HG02571 (cell line): ENCODE data around the gene FARSB.
"Not testable (repeated sequence)": the region's sequence is repeated elsewhere in the genome, so short reads cannot be mapped to it uniquely, and the experiment has no call there.

Experiments
- ATAC-seq: cut with Tn5 transposase; IDR thresholded peaks from one replicate; pipeline ENCODE4 v1.9.1; 2021; ENCODE audit warnings: mild to moderate bottlenecking, moderate library complexity; ENCODE audit not compliant: unreplicated experiment

The FARSB gene

DNA sequence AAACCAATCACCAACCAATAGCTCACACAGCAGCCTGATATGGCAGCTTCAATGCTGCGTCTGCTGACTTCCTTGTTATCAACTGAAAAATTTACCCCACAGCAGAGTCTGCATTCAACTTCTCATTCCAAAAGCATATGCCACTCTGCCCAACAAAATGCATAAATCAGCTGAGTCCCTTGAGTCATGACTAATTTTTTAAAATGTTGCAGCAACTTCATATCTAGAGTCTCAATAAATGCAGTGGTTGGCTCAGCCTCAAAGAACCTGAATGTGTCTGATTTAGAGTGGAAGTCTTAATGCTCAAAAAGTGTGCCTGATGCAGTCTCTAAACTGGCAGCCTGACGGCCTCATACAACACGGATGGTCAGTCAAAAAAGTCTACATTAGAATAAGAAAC is 46.5 kb downstream of the FARSB start:
- ATAC-seq = no peak

DNA sequence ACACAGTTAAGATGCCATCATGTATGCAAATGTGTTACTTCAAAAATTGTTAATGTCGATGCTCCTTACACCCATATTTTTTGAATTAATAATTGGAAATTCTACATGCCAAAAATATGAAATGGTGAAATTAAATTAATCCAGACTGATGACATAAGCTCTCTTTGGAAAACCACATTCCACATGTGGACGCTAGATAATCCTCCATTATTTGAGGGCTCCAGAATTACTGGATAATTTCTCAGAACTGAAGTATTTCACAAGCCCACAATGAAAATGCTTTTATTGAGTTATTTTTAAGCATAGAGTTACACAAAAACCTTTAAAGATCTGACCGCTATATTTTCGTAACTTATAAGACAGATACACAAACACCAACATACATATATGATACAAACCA is 47.8 kb downstream of the FARSB start:
- ATAC-seq = no peak

DNA sequence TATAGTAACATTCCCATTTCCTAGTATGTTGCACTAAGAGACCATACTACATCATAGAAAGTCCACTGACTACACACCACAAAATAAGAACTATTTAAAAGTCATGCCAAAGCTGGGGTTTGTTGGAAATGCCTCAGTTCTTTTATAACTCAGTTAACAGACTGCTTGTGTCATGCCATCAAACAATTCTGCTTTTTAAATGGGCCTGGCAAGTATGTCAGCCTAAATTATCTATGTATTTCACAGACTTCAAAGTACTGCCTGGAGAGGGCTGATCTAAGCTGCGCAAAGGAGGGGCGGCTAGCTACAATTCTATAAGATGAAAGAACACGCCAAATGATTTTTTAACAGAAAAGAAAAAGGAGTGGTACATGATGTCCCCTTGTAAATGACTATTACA is 49.6 kb downstream of the FARSB start:
- ATAC-seq = no peak

DNA sequence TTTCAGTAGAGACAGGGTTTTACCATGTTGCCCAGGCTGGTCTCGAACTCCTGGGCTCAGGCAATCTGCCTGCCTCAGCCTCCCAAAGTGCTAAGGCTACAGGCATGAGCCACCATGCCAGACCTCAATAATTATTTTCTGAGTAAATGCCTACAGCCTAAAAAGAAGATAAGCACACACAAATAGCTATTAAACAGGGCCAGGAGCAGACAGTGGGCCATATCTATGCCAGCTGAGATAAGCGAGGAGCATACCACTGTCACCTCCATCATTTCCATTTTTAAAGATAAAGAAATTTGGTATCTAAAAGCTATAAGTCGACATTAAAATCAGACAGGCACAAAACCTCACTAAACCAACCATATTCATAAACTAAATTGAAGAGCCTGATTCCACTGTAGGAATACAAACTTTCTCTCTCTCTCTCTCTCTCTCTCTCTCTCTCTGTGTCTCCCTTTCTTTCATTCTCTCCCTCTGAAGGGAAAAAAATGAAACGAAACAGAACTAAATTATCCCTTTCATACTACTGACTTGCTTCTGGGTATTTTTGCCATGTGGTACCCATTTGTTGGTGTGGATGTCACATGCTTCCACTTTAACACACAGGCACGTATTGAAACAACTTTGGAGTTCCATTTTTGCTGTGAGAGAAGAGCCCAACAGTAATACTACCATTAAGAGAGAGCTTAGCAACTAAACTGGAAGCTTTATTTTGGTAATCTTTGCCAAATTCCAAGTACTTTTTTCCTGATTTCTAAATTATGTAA is 51.0 kb downstream of the FARSB start:
- no peak for ATAC-seq

DNA sequence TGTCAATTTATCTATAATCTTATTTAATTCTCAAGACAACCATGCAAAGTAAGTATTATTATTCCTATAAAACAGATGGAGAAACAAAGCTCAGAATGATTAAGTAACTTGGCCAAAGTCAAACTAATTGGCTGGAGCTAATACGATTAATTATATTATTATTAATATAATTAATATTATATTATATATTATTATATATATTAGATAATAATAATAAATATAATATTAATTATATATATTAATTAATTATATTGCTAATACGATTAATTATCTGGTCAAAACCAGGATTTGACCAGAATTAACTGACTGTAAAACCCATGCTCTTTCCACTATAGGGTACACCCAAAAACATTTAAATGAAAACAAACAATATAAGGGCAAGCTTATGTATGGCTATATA is 52.4 kb downstream of the FARSB start:
- no peak for ATAC-seq

DNA sequence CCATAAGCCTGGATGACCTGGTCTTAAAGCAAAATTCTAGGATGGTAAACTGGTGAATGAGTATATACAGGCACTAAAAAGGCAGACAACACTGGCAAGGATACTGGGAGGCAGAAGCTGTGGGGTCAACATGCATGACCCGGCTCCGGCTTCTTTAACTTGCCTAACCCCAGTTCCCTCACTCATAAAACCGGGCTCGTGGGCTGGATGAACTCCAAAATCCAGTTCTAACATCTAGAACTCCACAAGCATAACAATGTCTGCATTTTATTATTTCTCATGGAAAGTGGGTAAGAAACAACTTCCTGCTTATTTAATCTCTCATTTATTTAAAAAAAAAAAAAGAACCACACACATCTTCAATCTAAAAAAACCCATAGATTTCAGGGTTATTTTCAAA is 57.3 kb downstream of the FARSB start:
- no peak for ATAC-seq

DNA sequence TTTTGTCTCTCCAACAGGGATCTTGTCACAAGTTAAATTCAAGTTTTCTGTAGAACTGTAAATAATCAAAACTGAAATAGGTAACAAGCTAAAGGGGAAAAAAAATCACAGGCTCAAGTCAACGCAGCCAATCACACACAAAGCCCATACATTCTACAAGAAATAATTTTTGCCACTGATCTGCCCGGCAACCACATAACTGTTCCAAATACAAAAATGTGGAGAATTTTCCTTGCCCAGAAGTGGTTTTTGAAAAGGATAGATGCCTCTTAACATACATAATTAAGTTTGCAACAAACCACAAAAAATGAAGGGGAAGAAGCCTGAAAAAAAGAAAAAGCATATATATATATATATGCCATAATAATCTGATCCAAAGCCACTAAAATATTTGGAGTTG is 60.3 kb downstream of the FARSB start:
- no peak for ATAC-seq

DNA sequence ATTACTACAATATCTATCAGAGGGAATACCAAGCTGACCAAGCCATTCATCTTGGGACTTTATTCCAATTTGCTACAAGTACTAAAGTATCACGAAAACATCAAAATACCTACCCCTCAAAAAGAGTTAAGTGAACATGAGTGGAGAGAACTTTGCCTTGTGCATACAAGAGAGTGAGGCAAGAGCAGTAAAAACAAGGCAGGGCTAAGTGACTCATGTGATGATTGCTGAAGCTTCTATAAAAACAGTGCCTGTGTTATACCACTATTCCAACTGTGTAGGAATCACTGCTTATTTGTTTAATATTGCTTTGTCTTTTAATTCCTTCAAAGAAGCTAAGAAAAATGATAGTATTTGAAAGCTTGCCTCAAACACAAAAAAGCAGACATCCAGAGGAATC is 61.2 kb downstream of the FARSB start:
- ATAC-seq = no peak

DNA sequence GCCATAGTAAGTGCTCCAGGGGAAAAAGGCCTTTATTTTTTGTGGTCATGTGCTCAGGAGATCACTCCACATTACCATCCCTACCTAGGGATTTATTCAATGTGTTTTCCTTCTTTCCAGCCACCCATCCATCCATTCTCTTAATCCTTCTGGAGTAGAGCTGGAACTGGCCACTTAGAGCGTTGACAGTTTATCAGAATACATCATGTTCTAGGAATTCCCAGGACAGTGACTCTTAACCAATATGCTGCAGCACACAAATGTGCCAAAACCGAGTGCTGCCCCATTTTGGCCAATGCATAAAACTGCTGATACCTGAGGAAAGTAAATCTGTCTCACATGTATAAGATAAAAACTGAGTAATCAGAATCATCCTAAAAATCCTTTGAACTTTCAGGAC is 63.7 kb downstream of the FARSB start:
- ATAC-seq = no peak

DNA sequence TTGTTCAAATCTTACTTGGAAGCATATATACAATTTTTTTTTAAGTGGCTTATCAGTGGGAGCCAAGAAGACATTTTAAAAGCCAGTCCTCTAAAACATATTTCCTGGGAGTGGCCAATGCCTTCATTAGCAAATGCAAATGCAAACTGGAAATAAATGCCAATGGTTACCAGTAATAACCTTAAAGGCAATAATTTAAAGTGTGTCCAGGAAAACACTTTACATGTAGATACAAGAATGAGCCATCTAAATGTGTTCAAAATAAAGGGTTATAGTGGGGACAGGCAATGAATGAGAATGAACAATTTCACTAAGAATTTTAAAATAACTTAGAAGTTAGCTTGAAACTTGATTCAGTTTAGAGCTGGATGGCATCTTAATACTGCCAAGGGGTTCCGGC is 64.2 kb downstream of the FARSB start:
- no peak for ATAC-seq

DNA sequence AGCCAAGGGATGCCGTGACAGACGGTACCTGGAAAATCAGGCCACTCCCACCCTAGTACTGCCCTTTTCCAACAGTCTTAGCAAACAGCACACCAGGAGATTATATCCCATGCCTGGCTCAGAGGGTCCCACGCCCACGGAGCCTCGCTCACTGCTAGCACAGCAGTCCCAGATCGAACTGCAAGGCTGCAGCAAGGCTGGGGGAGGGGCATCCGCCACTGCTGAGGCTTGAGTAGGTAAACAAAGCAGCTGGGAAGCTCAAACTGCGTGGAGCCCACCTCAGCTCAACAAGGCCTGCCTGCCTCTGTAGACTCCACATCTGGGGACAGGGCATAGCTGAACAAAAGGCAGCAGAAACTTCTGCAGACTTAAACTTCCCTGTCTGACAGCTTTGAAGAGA is 71.3 kb downstream of the FARSB start:
- ATAC-seq = not testable (repeated sequence)

DNA sequence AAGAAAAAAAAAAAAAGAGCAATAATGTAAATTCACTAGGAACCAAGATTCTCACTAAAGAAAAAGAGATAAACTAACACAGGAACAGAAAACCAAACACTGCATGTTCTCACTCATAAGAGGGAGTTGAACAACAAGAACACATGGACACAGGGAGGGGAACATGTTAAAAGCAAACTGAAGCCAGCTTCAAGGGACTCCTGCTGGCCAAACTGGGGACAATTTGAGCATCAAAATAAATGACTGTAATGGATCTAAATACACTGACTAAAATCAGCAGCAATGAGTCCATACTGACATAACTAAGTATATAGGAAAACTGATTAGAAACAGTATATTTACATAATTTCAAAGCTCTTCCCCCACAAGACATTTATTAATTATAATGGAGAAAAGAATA is 73.0 kb downstream of the FARSB start:
- ATAC-seq = no peak

DNA sequence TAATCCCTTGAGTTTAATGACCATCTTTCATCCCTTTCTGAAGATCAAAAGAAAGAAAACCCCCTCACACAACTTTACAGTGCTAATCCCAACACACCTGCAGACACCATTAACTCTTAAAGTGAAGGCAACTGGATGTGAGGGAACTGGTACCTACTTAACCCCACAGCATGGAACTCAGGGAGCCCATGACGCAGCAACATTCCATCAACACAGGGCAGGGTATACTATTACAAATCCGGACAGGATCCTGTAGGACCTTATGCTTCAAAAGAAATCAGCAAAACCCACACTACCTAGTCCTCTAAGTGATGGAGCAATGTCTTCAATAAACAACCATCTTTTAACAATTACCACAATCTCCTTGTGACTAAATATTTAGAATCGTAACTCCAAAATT is 78.6 kb downstream of the FARSB start:
- no peak for ATAC-seq

DNA sequence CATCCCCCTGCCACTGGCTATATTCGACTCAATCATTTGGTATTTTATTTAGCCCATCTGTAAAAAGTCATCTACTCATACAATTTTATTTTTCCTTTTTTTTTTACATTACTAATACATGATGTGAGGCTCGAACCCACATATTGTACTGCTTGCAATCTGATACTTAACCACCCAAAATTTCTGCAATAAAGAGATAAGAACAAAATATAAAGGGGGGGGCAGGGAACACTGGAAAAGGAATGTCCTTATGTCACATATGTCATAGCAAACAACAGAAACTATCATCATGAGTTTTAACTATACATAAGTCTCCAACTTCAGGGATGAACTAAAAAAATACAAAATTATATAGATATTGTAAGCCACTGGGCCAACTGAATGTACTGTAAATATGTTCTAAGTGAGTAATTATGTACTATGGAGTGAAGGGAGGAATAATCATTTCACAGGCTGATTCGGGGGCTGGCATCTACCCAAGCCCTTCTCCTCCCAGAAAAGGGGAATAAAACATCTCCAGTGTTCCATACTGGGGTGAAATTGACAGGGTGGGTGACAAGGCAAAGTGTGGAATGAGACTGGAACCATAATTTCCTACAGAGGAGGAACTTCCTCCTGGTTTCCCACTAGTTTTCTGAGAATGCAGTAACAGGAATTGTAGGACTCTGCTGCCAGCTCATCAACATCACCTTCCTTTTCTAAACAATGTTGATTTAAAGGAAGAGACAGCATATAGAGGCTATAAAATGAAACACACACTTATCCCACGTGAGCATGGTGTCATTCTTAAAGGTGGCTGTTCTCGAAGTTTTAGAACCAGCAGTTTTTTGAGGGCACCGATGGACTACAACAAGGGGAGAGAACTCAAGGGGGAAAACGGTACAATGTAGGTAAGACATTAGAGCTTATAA is 79.5 kb downstream of the FARSB start:
- ATAC-seq = no peak

DNA sequence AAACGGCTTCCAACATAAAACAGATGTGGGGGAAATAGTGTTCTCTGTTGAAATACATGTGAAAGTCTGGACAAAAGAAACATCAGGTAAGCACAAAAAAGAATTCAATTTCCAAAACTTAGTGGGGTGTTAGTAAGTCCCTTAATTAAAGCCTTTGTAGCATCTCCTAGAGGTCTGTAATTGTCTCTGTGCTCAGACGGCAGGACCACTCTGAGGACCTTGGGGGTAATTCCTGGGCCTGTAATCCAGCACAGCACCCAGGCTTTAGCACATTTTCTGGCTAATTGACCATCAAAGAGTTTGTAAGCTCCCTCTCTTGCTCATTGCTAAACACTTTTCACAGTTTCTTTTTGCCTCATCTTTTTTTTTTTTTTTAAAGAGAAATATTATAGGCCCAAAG is 80.3 kb downstream of the FARSB start:
- ATAC-seq = no peak

DNA sequence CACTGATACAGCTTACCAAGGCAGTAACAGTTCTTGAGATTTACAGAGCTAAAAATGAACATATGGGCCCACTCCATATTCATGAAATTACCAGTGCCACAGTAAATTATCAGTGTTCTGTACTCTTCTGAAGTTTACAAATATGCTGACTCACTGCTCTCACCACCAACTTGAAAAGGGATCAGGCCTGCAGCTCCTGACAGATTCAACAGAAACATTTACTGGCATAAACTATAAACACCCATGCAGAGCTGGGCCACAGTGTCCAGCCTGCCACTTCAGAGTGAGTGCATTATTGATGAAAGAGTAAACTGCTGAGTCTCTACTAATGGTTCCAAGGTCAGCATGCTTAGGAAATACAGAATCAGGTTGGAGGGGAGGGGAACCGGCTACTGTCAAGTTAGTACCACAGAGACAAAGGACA is 83.1 kb downstream of the FARSB start:
- ATAC-seq = no peak

DNA sequence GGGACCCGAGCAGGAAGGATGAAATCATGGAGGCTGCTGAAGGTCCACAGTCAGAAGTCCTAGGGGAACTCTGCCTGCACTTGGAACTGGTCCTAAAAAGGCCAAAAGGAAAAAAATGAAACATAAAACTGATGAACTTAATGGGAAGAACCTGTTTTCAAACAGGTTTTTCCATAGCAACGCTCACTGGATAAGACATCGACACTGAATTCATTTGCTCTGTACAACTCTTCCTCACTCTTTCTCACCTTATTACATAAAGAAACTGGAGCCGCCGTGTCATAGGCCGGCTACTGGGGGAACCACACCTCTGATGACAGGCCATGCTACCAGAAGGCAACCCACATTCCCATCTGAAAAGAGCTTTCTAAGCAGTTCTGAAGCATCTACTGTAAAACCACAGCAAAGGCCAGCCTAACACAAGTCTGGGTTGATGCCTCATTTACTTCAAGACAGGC is 83.6 kb downstream of the FARSB start:
- ATAC-seq = no peak

DNA sequence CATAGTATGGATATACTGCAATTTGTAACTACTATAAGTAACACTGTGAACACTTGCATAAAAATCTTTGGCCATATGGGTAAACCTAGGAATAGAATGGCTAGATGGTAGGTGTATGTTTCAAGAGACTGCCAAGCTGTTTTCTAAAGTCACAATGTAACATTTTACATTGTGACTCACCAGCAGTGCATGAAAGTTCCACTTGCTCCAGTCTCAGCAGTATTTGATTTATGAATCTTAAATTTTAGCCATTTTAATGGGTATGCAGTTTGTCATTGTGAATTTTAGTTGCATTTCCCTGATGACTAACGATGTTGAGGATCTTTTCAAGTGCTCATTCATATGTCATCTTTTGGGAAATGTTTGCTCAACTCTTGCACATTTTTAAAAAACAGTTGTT is 86.1 kb downstream of the FARSB start:
- no peak for ATAC-seq

DNA sequence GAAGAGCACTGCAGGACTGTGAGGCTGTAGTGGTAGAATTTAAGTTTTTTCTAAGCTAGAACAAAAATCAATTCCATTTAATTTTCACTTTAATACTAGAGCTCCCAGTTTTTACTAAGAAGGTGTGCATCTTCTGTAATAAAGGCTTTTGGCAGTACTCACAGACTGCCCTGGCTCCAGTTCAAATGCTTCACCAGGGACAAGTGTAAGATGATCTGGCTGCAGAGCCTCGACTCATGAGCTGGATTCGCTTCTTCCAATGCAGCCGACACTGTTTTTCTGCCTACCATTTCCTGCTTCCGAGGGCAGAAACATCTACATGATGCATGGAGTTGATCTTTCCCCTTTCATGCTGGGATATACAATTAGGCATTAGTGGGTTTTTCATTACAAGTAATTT is 87.0 kb downstream of the FARSB start:
- ATAC-seq = no peak

DNA sequence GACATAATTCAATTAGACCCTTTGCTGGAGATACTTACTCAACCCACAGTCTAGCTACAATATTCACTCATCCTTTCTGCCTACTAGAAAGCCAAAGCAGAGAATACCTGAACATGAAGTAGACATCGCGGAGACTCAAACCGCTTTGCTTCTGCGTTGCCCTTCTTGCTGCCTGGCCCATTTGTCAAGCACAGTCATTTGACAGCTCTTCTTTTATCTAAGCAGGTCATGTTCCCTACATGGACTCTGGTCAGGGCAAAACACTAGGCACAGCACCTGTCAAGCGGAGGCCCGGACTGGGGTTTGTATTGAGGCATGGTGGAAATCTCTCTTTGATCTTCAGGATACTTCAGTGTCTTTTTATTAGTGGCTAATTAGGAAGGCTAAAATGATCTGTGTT is 89.7 kb downstream of the FARSB start:
- ATAC-seq = no peak

DNA sequence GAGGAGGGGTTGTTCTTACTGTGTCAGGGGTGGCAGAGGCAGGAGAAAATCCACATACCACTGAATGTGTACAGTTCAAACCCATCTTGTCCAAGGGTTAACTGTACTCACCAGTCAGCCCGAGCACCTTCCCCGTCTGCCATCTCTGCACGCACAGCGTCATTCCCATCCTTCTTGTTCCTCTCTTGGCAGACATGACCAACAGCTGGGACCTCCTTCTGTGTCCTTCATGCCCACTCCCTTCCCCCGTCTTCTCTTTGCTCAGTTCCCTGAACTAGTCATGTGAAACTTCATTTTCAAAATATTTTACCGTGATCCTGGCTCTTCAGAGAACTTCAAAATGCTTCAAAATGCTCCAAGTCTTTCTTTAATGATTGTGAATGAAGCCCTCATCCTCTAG is 92.0 kb downstream of the FARSB start:
- ATAC-seq = no peak

DNA sequence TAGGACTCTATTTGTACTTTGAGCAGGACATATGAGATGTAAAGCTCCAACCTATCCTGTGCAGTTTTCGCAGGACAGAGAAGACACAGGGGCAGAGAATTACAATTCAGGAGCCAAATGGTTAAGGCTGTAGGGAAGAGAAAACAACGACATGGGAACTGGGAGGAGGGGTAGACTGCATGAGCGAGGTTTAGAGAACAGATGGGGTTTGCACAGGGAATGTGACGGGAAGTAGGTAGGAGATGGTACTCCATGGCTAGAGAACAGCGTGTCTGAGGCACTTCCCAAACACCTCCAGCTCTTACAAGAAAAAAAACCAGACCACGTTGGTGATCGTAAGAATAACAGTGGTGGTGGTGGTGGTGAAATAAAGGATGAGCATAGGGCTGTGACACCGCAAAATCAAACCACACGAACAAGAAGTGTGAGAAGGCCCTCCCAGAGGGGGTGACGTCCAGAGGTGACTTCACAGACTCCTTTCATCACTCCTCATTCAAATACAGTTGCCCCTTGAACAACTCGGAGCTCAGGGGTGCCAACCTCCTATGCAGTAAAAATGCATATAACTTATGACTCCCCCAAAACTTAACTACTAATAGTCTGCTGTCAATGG is 92.7 kb downstream of the FARSB start:
- ATAC-seq = no peak
